ENCODE data around the gene FAM124B.
A peak's percentile ranks its signal among the peaks of the same experiment; 100 is the strongest.

Gene FAM124B

GRCh38 chr2:224379986-224380385, 21.9 kb downstream of the FAM124B start:
- no peak for DNase-seq

GRCh38 chr2:224379172-224379571, 22.7 kb downstream of the FAM124B start:
- no peak for DNase-seq

- no peak for DNase-seq
Observed at GRCh38 chr2:224378701-224379097, 23.2 kb downstream of the FAM124B start.

- DNase-seq = no peak
Observed at GRCh38 chr2:224377751-224378700, 23.9 kb downstream of the FAM124B start.

GRCh38 chr2:224372641-224373040, 29.3 kb downstream of the FAM124B start:
- DNase-seq = no peak

- DNase-seq = peak; percentile 68
Observed at GRCh38 chr2:224369028-224369632, 32.8 kb downstream of the FAM124B start.

- no peak for DNase-seq
Observed at GRCh38 chr2:224366267-224366844, 35.6 kb downstream of the FAM124B start.

- no peak for DNase-seq
Observed at GRCh38 chr2:224365331-224365730, 36.6 kb downstream of the FAM124B start.

GRCh38 chr2:224363281-224363680, 38.6 kb downstream of the FAM124B start:
- no peak for DNase-seq

- no peak for DNase-seq
Observed at GRCh38 chr2:224362094-224362493, 39.8 kb downstream of the FAM124B start.

- DNase-seq = peak; percentile 18
Observed at GRCh38 chr2:224360801-224361251, 41.1 kb downstream of the FAM124B start.

GRCh38 chr2:224359569-224359968, 42.3 kb downstream of the FAM124B start:
- DNase-seq = no peak

- peak; percentile 75 for DNase-seq
Observed at GRCh38 chr2:224357098-224357901, 44.6 kb downstream of the FAM124B start.

- DNase-seq = no peak
Observed at GRCh38 chr2:224354632-224355211, 47.2 kb downstream of the FAM124B start.

GRCh38 chr2:224350703-224351102, 51.2 kb downstream of the FAM124B start:
- no peak for DNase-seq

GRCh38 chr2:224349396-224349795, 52.5 kb downstream of the FAM124B start:
- no peak for DNase-seq

- no peak for DNase-seq
Observed at GRCh38 chr2:224347176-224348051, 54.5 kb downstream of the FAM124B start.

- no peak for DNase-seq
Observed at GRCh38 chr2:224345492-224345891, 56.4 kb downstream of the FAM124B start.

- no peak for DNase-seq
Observed at GRCh38 chr2:224343226-224343625, 58.7 kb downstream of the FAM124B start.

GRCh38 chr2:224335991-224336390, 65.9 kb downstream of the FAM124B start:
- no peak for DNase-seq

- DNase-seq = no peak
Observed at GRCh38 chr2:224334726-224335125, 67.2 kb downstream of the FAM124B start.

Data from NCI-H510A treated with DMSO at 0.1 percent for 48 hours (cell line).